HepG2 (cell line): ENCODE measurements around the gene CD7. TPM values are rescaled to one million over a fixed set of nuclear protein-coding genes. Genes with fewer than 3 reads are reported as not detected.

ENCODE experiments used
- CC2D1A ChIP-seq: sonication (generic); formaldehyde crosslinking; IDR thresholded peaks from 2 replicates; pipeline ENCODE4 v1.8.1; 2023; ENCODE audit warnings: mild to moderate bottlenecking, missing genetic modification reagents
- DMTF1 ChIP-seq: sonication (generic); formaldehyde crosslinking; IDR thresholded peaks from 2 replicates; pipeline ENCODE4 v1.4.0; 2020; ENCODE audit warnings: mild to moderate bottlenecking, missing genetic modification reagents
- HNRNPH1 ChIP-seq: fragments of 200-400 bp; formaldehyde crosslinking; optimal IDR thresholded peaks from 2 replicates; pipeline ENCODE3; 2017; ENCODE audit warnings: mild to moderate bottlenecking, low read depth, low read length
- HOXA3 ChIP-seq: sonication (generic); formaldehyde crosslinking; IDR thresholded peaks from 2 replicates; pipeline ENCODE4 v1.5.0; 2020; ENCODE audit warnings: missing genetic modification reagents
- KAT7 ChIP-seq: IDR thresholded peaks from 2 replicates; pipeline ENCODE4 v1.6.1; 2018; ENCODE audit warnings: borderline replicate concordance, missing compliant biosample characterization
- MTA1 ChIP-seq: sonication (generic); formaldehyde crosslinking; IDR thresholded peaks from 2 replicates; pipeline ENCODE4 v1.4.0; 2020; ENCODE audit warnings: missing genetic modification reagents, mild to moderate bottlenecking, borderline replicate concordance
- NCOA5 ChIP-seq: sonication (generic); formaldehyde crosslinking; IDR thresholded peaks from 2 replicates; pipeline ENCODE4 v1.4.0; 2020; ENCODE audit warnings: missing genetic modification reagents
- PHF21A ChIP-seq: sonication (generic); formaldehyde crosslinking; IDR thresholded peaks from 2 replicates; pipeline ENCODE4 v1.5.0; 2020; ENCODE audit warnings: mild to moderate bottlenecking, missing genetic modification reagents
- PRDM10 ChIP-seq: sonication (generic); formaldehyde crosslinking; IDR thresholded peaks from 2 replicates; pipeline ENCODE4 v1.4.0; 2020; ENCODE audit warnings: low read depth, missing genetic modification reagents
- RELA ChIP-seq: sonication (generic); formaldehyde crosslinking; IDR thresholded peaks from 2 replicates; pipeline ENCODE4 v1.4.0; 2020; ENCODE audit warnings: missing genetic modification reagents
- RFX5 ChIP-seq: IDR thresholded peaks from 2 replicates; pipeline ENCODE4 v1.6.1; 2011; ENCODE audit warnings: low read depth, low read length, improper control_type of control experiment
- RFXANK ChIP-seq: IDR thresholded peaks from 2 replicates; pipeline ENCODE4 v1.6.1; 2016
- TBX2 ChIP-seq: sonication (generic); formaldehyde crosslinking; IDR thresholded peaks from 2 replicates; pipeline ENCODE4 v1.5.0; 2020; ENCODE audit warnings: missing genetic modification reagents, mild to moderate bottlenecking, borderline replicate concordance
- TFDP2 ChIP-seq: sonication (generic); formaldehyde crosslinking; IDR thresholded peaks from 2 replicates; pipeline ENCODE4 v1.4.0; 2020; ENCODE audit warnings: missing genetic modification reagents
- THAP11 ChIP-seq: IDR thresholded peaks from 2 replicates; pipeline ENCODE4 v1.6.1; 2016; ENCODE audit warnings: missing biosample characterization, missing genetic modification reagents
- ZNF549 ChIP-seq: sonication (generic); formaldehyde crosslinking; IDR thresholded peaks from 2 replicates; pipeline ENCODE4 v1.5.0; 2020; ENCODE audit warnings: missing genetic modification reagents
- ZNF616 ChIP-seq: sonication (generic); formaldehyde crosslinking; IDR thresholded peaks from 2 replicates; pipeline ENCODE4 v1.5.0; 2020; ENCODE audit warnings: low read depth, mild to moderate bottlenecking, missing genetic modification reagents
- ZNF652 ChIP-seq: IDR thresholded peaks from 2 replicates; pipeline ENCODE4 v1.6.1; 2016; ENCODE audit warnings: low read depth, borderline replicate concordance
- ZNF687 ChIP-seq: sonication (generic); formaldehyde crosslinking; IDR thresholded peaks from 2 replicates; pipeline ENCODE4 v1.5.1; 2020; ENCODE audit warnings: mild to moderate bottlenecking, missing genetic modification reagents, moderate library complexity
- ZNF746 ChIP-seq: sonication (generic); formaldehyde crosslinking; IDR thresholded peaks from 2 replicates; pipeline ENCODE4 v1.8.0; 2022; ENCODE audit warnings: mild to moderate bottlenecking, missing genetic modification reagents
- polyA plus RNA-seq, 8 experiments: library from polyadenylated mRNA; depleted of rRNA in 3 of 8; stranded (reverse) in 7 of 8; unstranded in 1 of 8; fragments of >200 nt; fragmentation: Illumina TruSeq in 4 of 8; extraction: Trizol in 4 of 8; gene quantifications; 2 replicates each; pipeline versions ENCODE4 v1.2.1 to v1.2.3, GENCODE V29; 2011 to 2016; ENCODE audit warnings: low read depth in 4 of 8, missing spikeins in 1 of 8, mixed read lengths in 1 of 8; ENCODE audit not compliant: insufficient read depth in 1 of 8
- total RNA-seq, 5 experiments: library from RNA; depleted of rRNA; stranded (reverse); fragments of >200 nt; fragmentation: Illumina TruSeq; extraction: Trizol; gene quantifications; 2 replicates each; pipeline ENCODE4 v1.2.3, GENCODE V29; 2016; ENCODE audit warnings: low read depth in 1 of 5

Gene CD7
- total and polyA plus RNA-seq, 2 of the 13 experiments (the other 11 are each of a cell fraction or from before 2014, with no cell fraction given): 67.6 to 76.4 TPM

GRCh38 chr17:82332669-82333278 is 15.4 kb upstream of the CD7 start (continued):
- TF ChIP-seq PRDM10 (CRISPR knock-in tag): no peak
- TF ChIP-seq HOXA3 (CRISPR knock-in tag): peak; percentile 33; the same call in 1 of the 2 replicates
- 0 out of 2 replicates have a peak, but pooled peaks have one; percentile 18 for TF ChIP-seq MTA1 (CRISPR knock-in tag)
- no peak for TF ChIP-seq PHF21A (CRISPR knock-in tag)
- no peak for TF ChIP-seq RFX5
- peak; percentile 44; the same call in 1 of the 2 replicates for TF ChIP-seq TBX2
- TF ChIP-seq NCOA5 (CRISPR knock-in tag): no peak
- no peak for TF ChIP-seq ZNF549 (CRISPR knock-in tag)
- TF ChIP-seq RFXANK: no peak
- no peak for TF ChIP-seq THAP11 (CRISPR knock-in tag)
- TF ChIP-seq DMTF1 (CRISPR knock-in tag): no peak
- no peak for TF ChIP-seq HNRNPH1
- no peak for TF ChIP-seq KAT7
- no peak for TF ChIP-seq ZNF616 (CRISPR knock-in tag)
- no peak for TF ChIP-seq CC2D1A (CRISPR knock-in tag)
- TF ChIP-seq ZNF687 (CRISPR knock-in tag): peak; percentile 83
- TF ChIP-seq ZNF746 (CRISPR knock-in tag): no peak
- TF ChIP-seq RELA (CRISPR knock-in tag): no peak
- no peak for TF ChIP-seq TFDP2 (CRISPR knock-in tag)
- no peak for TF ChIP-seq ZNF652 (CRISPR knock-in tag)
